ENCODE data around the gene SCUBE1. TPM values are rescaled to one million over a fixed set of nuclear protein-coding genes. Genes with fewer than 3 reads are reported as not detected.

SCUBE1 gene
- total and polyA plus RNA-seq, 3 experiments from 2014 or later, result 0.07 to 0.33 TPM; not detected in 1

DNA sequence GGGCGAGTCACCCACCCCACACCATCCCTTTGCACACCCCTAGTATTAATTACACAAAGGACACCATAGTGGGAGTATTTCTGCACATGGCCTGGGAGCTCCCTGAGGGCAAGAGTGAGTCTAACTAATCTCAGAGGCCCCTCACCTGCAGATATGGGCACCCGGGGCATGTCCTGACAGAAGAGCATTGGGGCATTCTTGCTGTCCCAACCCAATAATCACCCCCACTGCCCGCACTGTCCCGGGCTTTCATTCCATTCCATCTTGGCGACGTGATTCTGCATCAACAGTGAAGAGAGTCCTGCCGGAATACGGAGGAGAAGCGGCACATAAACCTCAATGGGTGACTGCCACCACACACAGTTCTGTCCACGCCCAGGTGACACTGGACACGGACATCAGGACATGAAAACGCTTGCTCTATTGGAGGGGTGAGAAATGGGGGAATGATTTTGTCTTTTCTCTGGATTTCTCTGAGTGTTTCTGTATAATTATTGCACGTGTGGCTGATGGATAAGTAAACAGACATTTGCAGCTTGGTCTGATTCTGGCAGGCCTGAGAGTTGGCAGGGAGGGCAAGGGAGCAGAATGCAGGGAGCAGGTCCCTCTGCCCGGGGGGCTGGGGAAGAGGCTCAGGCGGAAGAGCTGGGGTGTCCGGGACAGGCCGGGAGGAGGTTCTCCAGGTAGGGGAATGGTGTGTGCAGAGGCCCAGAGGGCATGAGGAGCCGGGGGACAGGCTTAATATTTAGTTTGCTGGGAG, 38.2 kb downstream of the SCUBE1 start:
- no peaks in the 10 kb centered on the region for H3K36me3 ChIP-seq (ENCODE audit: insufficient read depth, low read length)
- Mint-ChIP-seq H3K27ac (peak overlapping the region in 1 of 8 donors; percentile 77), H3K9me3 (peaks cover 0 to 3% (median 0%) of the 10 kb centered on the region in 5 donors), H3K27me3 (peaks cover 6 to 8% of the 10 kb centered on the region in 2 donors), H3K4me1 (no peaks in the 10 kb centered on the region), H3K36me3 (no peaks in the 10 kb centered on the region), H3K4me3 (no peak overlapping the region)
- H3K9me3 ChIP-seq (ENCODE audit: low read length), result no peaks in the 10 kb centered on the region
- no peaks in the 10 kb centered on the region for H3K27me3 ChIP-seq (ENCODE audit: insufficient read depth, low read length, poor library complexity, severe bottlenecking)
- no peak overlapping the region for H3K27ac ChIP-seq (ENCODE audit: low read depth, low read length)
- ChIA-PET CTCF (no interaction called here), POLR2A (no interaction called here)
- H3K4me1 ChIP-seq (ENCODE audit: insufficient read depth, low read length), result no peaks in the 10 kb centered on the region
- no peak for DNase-seq
- no peak overlapping the region for H3K4me3 ChIP-seq (ENCODE audit: low read length)

DNA sequence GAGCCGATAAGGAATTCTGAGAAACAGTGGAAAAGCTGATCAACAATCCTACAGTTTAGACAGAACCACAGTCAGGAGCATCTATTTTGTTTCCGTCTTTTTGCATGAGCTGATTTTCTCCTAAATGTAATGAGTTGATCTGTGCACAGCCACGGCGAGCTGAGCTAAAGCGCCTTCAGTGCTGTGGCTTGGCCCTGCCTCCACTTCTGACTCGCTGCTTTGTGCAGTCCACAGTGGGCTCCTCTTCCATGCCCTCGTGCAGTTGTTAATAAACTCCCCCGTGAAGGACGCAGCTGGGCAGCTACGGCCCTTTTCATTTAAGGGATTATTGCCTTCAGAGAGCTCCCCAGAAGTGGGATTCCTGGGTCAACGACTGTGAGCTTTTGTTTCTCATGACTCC, 39.4 kb downstream of the SCUBE1 start:
- Mint-ChIP-seq H3K27ac (no peak overlapping the region), H3K4me3 (no peak overlapping the region), H3K9me3 (peaks cover 0 to 3% (median 0%) of the 10 kb centered on the region in 5 donors), H3K27me3 (peaks cover 6 to 8% of the 10 kb centered on the region in 2 donors), H3K4me1 (no peaks in the 10 kb centered on the region), H3K36me3 (no peaks in the 10 kb centered on the region)
- no peak overlapping the region for H3K4me3 ChIP-seq (ENCODE audit: low read length)
- DNase-seq, result no peak
- H3K27ac ChIP-seq (ENCODE audit: low read depth, low read length), result no peak overlapping the region
- no peaks in the 10 kb centered on the region for H3K9me3 ChIP-seq (ENCODE audit: low read length)
- H3K4me1 ChIP-seq (ENCODE audit: insufficient read depth, low read length), result no peaks in the 10 kb centered on the region
- H3K36me3 ChIP-seq (ENCODE audit: insufficient read depth, low read length), result no peaks in the 10 kb centered on the region
- H3K27me3 ChIP-seq (ENCODE audit: insufficient read depth, low read length, poor library complexity, severe bottlenecking), result no peaks in the 10 kb centered on the region
- ChIA-PET CTCF (interaction anchor here (1.2 kb wide), 1 partner anchor 9 kb away, joined by 3 read pairs; no protein-coding TSS in a partner anchor), POLR2A (no interaction called here)

DNA sequence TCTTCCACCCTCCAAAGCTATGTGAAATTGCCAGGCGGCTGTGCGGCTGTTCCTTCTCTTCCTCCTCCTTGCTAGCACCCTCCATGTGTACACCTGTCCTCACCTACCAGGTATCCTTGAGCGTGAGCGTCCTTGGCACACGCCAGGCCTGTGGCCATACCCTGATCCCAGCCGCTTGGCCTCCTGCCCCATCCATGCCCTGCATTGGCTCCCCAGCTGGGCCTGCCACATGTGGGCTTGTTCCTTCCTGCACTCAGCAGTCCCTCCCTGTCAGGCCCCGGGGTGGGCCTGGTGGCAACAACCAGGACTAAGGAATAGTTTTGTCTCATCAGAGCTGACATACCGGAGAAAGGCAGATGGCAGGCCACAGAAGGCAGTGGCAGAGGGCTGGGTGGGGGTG, 40.0 kb downstream of the SCUBE1 start:
- peaks cover 0 to 3% (median 0%) of the 10 kb centered on the region in 5 donors for H3K9me3 Mint-ChIP-seq
- H3K4me1 Mint-ChIP-seq, result no peaks in the 10 kb centered on the region
- CTCF ChIA-PET, result interaction anchor here (1.2 kb wide), 1 partner anchor 9 kb away, joined by 3 read pairs; no protein-coding TSS in a partner anchor
- Histone ChIP-seq H3K27ac (ENCODE audit: low read depth, low read length) (no peak overlapping the region), H3K9me3 (ENCODE audit: low read length) (no peaks in the 10 kb centered on the region), H3K4me1 (ENCODE audit: insufficient read depth, low read length) (no peaks in the 10 kb centered on the region), H3K36me3 (ENCODE audit: insufficient read depth, low read length) (no peaks in the 10 kb centered on the region), H3K4me3 (ENCODE audit: low read length) (no peak overlapping the region), H3K27me3 (ENCODE audit: insufficient read depth, low read length, poor library complexity, severe bottlenecking) (no peaks in the 10 kb centered on the region)
- POLR2A ChIA-PET, result no interaction called here
- H3K36me3 Mint-ChIP-seq, result no peaks in the 10 kb centered on the region
- no peak for DNase-seq
- H3K27me3 Mint-ChIP-seq, result peaks cover 6 to 8% of the 10 kb centered on the region in 2 donors
- H3K4me3 Mint-ChIP-seq, result no peak overlapping the region
- H3K27ac Mint-ChIP-seq, result peak overlapping the region in 1 of 8 donors; percentile 29

DNA sequence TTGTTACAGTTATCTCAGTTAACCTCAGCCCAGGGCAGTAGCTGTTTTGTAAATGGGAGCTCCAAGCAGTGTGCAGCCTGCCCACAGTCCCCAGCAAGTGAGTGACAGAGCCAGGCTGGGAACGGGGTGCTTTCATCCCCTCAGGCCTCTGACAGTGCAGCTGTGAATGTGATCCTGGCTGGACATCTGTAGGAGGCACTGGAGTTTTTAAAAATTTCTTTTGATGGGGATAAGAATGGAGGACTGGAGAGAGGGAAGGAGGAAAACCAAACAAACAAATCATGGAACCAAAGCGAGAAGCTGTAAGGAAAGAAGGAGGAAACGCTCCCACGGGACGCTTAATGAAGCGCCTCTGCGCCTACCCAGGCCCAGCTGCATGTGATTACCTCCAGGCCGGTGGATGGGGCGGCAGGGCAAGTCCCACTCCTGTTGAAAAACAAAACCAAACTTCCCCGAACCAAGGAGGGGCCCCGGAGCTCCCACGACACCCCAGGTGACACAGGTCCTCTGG, 40.6 kb downstream of the SCUBE1 start:
- no peak overlapping the region for H3K27ac Mint-ChIP-seq
- no peaks in the 10 kb centered on the region for H3K4me1 Mint-ChIP-seq
- no peak for DNase-seq
- no peak overlapping the region for H3K4me3 Mint-ChIP-seq
- H3K9me3 Mint-ChIP-seq, result peaks cover 0 to 3% (median 0%) of the 10 kb centered on the region in 5 donors
- Histone ChIP-seq H3K9me3 (ENCODE audit: low read length) (no peaks in the 10 kb centered on the region), H3K4me1 (ENCODE audit: insufficient read depth, low read length) (no peaks in the 10 kb centered on the region), H3K27ac (ENCODE audit: low read depth, low read length) (no peak overlapping the region), H3K27me3 (ENCODE audit: insufficient read depth, low read length, poor library complexity, severe bottlenecking) (no peaks in the 10 kb centered on the region), H3K4me3 (ENCODE audit: low read length) (no peak overlapping the region), H3K36me3 (ENCODE audit: insufficient read depth, low read length) (no peaks in the 10 kb centered on the region)
- ChIA-PET POLR2A (no interaction called here), CTCF (interaction anchor here (1.2 kb wide), 1 partner anchor 10 kb away, joined by 3 read pairs; no protein-coding TSS in a partner anchor)
- no peaks in the 10 kb centered on the region for H3K36me3 Mint-ChIP-seq
- H3K27me3 Mint-ChIP-seq, result peaks cover 6 to 8% of the 10 kb centered on the region in 2 donors

DNA sequence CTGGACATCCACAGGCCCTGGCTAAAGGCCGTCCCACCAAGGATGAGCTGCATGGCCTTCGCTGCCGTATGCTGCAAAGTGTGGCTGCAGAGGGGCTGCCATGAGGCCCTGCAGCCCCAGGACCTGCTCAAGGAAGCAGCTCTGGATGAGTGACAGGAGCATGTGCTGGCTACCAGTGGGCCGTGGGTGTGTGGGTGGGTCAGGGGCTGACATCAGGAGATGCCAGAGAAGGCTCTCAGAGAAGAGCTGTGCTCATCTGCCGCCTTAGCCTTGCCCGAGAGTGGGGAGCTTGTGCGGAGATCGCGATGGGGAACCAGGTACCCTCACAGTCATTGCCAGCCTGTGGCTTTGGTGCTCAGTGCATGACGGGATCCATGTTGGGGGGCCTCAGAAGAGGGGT, 41.3 kb downstream of the SCUBE1 start:
- H3K36me3 Mint-ChIP-seq, result no peaks in the 10 kb centered on the region
- H3K4me1 Mint-ChIP-seq, result no peaks in the 10 kb centered on the region
- no peaks in the 10 kb centered on the region for H3K27me3 ChIP-seq (ENCODE audit: insufficient read depth, low read length, poor library complexity, severe bottlenecking)
- peaks cover 0 to 3% (median 0%) of the 10 kb centered on the region in 5 donors for H3K9me3 Mint-ChIP-seq
- no peak overlapping the region for H3K4me3 ChIP-seq (ENCODE audit: low read length)
- no peak overlapping the region for H3K27ac ChIP-seq (ENCODE audit: low read depth, low read length)
- H3K4me3 Mint-ChIP-seq, result no peak overlapping the region
- no peaks in the 10 kb centered on the region for H3K9me3 ChIP-seq (ENCODE audit: low read length)
- no peak for DNase-seq
- no peaks in the 10 kb centered on the region for H3K36me3 ChIP-seq (ENCODE audit: insufficient read depth, low read length)
- POLR2A ChIA-PET, result no interaction called here
- no peaks in the 10 kb centered on the region for H3K4me1 ChIP-seq (ENCODE audit: insufficient read depth, low read length)
- peaks cover 6 to 8% of the 10 kb centered on the region in 2 donors for H3K27me3 Mint-ChIP-seq
- CTCF ChIA-PET, result no interaction called here
- no peak overlapping the region for H3K27ac Mint-ChIP-seq

DNA sequence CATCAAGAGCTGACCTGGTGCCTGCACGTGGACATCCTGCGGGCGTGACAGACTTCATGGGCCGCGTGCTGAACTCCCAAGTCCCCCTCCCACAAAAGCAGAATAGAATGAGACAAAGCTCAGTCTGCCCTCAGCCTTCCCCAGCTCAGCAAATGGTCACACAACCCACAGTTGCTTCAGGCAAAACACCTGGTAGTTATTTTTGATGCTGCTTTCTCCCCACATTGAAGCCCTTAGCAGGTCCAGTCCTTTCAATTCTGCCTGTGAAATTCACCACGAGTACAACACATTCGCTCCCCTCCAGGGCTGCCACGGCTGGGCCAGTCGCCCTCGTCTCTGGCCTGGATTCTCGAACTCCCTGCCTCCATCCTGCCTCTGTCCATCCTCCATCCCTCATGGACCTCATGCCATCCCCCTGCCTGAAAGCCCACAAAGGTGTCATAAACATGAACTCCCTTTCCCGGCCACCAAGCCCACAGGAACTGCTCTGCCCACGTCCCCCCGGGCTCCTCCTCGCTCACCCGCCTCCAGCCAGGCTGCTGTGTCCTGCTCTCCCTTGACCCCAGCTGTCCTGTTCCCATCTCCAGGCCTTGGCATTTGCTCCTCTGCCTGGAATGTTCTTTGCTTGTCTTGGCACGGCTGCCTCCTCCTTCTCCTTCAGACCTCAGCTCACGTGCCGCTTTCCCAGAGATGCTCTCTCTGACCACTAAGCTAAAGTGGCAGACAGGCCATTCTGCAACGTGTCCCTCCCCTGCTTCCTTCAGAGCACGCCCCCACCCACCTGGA, 42.1 kb downstream of the SCUBE1 start:
- H3K27ac ChIP-seq (ENCODE audit: low read depth, low read length), result no peak overlapping the region
- Mint-ChIP-seq H3K27ac (peak overlapping the region in 2 of 8 donors; percentile 21 to 39), H3K4me1 (no peaks in the 10 kb centered on the region), H3K4me3 (no peak overlapping the region), H3K9me3 (peaks cover 0 to 3% (median 0%) of the 10 kb centered on the region in 5 donors), H3K27me3 (peaks cover 6 to 8% of the 10 kb centered on the region in 2 donors), H3K36me3 (no peaks in the 10 kb centered on the region)
- DNase-seq, result no peak
- H3K36me3 ChIP-seq (ENCODE audit: insufficient read depth, low read length), result no peaks in the 10 kb centered on the region
- H3K9me3 ChIP-seq (ENCODE audit: low read length), result no peaks in the 10 kb centered on the region
- no peaks in the 10 kb centered on the region for H3K4me1 ChIP-seq (ENCODE audit: insufficient read depth, low read length)
- H3K4me3 ChIP-seq (ENCODE audit: low read length), result no peak overlapping the region
- no peaks in the 10 kb centered on the region for H3K27me3 ChIP-seq (ENCODE audit: insufficient read depth, low read length, poor library complexity, severe bottlenecking)
- ChIA-PET POLR2A (no interaction called here), CTCF (no interaction called here)

DNA sequence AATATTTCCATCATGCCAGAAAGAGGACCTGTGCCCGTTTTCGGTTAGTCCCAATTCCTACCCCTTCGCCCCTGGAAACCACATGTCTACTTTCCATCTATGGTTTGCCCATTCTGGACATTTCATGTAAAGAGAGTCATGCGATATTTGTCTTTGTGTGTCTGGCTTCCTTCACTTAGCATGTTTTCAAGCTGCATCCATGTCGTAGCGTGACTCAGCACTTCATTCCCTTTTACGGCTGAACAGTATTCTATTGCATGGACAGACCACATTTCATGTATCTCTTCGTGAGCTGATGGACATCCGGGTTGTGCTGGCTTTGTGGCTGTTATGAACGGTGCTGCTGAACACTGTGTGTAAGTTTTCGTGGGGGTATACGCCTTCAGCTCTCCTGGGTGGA, 43.4 kb downstream of the SCUBE1 start:
- Histone ChIP-seq H3K36me3 (ENCODE audit: insufficient read depth, low read length) (no peaks in the 10 kb centered on the region), H3K27ac (ENCODE audit: low read depth, low read length) (no peak overlapping the region), H3K9me3 (ENCODE audit: low read length) (no peaks in the 10 kb centered on the region), H3K4me1 (ENCODE audit: insufficient read depth, low read length) (no peaks in the 10 kb centered on the region), H3K27me3 (ENCODE audit: insufficient read depth, low read length, poor library complexity, severe bottlenecking) (no peaks in the 10 kb centered on the region), H3K4me3 (ENCODE audit: low read length) (no peak overlapping the region)
- H3K36me3 Mint-ChIP-seq, result no peaks in the 10 kb centered on the region
- POLR2A ChIA-PET, result no interaction called here
- no peak overlapping the region for H3K4me3 Mint-ChIP-seq
- H3K4me1 Mint-ChIP-seq, result no peaks in the 10 kb centered on the region
- peaks cover 8% of the 10 kb centered on the region in 2 donors for H3K27me3 Mint-ChIP-seq
- peaks cover 0 to 3% (median 0%) of the 10 kb centered on the region in 5 donors for H3K9me3 Mint-ChIP-seq
- CTCF ChIA-PET, result interaction anchor here (1.2 kb wide), 1 partner anchor 38 kb away, joined by 3 read pairs; no protein-coding TSS in a partner anchor
- H3K27ac Mint-ChIP-seq, result no peak overlapping the region
- no peak for DNase-seq

Data from CD8-positive, alpha-beta memory T cell (primary cell).